ENCODE measurements around the gene RNF145. TPM values are rescaled to one million over a fixed set of nuclear protein-coding genes. Genes with fewer than 3 reads are reported as not detected.

Gene RNF145
- polyA plus RNA-seq, 3 donors: 9.1 to 23.6 (median 11.5) TPM

GRCh38 chr5:159128070-159128541, 81.2 kb downstream of the RNF145 start:
- H3K27me3 Mint-ChIP-seq (ENCODE audit: low read depth in 3 of 3): peaks cover 0 to 8% (median 6%) of the 10 kb centered on the region in 3 donors
- 83% methylated on average over 1 of the region's 6 CpGs for WGBS (ENCODE audit: insufficient coverage)
- DNase-seq: no peak
- H3K27ac Mint-ChIP-seq: no peak overlapping the region
- Histone ChIP-seq H3K36me3 (replicated peaks in 1 of 2; ENCODE audit: control insufficient read depth in 1 of 2, insufficient read depth in 2 of 2, low read length in 2 of 2) (no peaks in the 10 kb centered on the region), H3K4me3 (replicated peaks in 1 of 3; ENCODE audit: low read depth in 2 of 3, low read length in 3 of 3) (no peak overlapping the region), H3K9me3 (replicated peaks in 1 of 2; ENCODE audit: control insufficient read depth in 1 of 2, insufficient read depth in 1 of 2, low read length in 2 of 2) (no peaks in the 10 kb centered on the region), H3K4me2 (replicated peaks; ENCODE audit: extremely low read depth, low read length, poor library complexity, severe bottlenecking) (no peak overlapping the region), H4K20me1 (ENCODE audit: insufficient read depth, low read length) (no peaks in the 10 kb centered on the region), H2AFZ (ENCODE audit: insufficient read depth, low read depth, low read length, poor library complexity, severe bottlenecking) (no peak overlapping the region), H3K27ac (ENCODE audit: low read depth in 1 of 2, low read length in 2 of 2) (no peak overlapping the region), H3K4me1 (ENCODE audit: control insufficient read depth in 1 of 2, insufficient read depth in 2 of 2, low read length in 2 of 2) (no peaks in the 10 kb centered on the region), H3K27me3 (ENCODE audit: control insufficient read depth in 2 of 2, insufficient read depth in 2 of 2, low read length in 2 of 2) (no peaks in the 10 kb centered on the region), H3K9ac (ENCODE audit: insufficient read depth, low read length, poor library complexity, severe bottlenecking) (no peak overlapping the region), H3K79me2 (ENCODE audit: insufficient read depth, low read length) (no peaks in the 10 kb centered on the region)
- no peak overlapping the region for H3K4me3 Mint-ChIP-seq
- H3K9me3 Mint-ChIP-seq: peaks cover 2 to 14% (median 7%) of the 10 kb centered on the region in 7 donors
- TF ChIP-seq CTCF (IDR thresholded peaks at IDR 0.05): no peak
- H3K36me3 Mint-ChIP-seq: no peaks in the 10 kb centered on the region
- intact Hi-C loops (cut with micrococcal nuclease): no loop called here
- no peaks in the 10 kb centered on the region for H3K4me1 Mint-ChIP-seq

- no peak overlapping the region for H3K4me2 ChIP-seq (replicated peaks; ENCODE audit: extremely low read depth, low read length, poor library complexity, severe bottlenecking)
- H3K36me3 Mint-ChIP-seq: no peaks in the 10 kb centered on the region
- H3K79me2 ChIP-seq (ENCODE audit: insufficient read depth, low read length): no peaks in the 10 kb centered on the region
- H3K27me3 ChIP-seq (ENCODE audit: control insufficient read depth in 2 of 2, insufficient read depth in 2 of 2, low read length in 2 of 2): no peaks in the 10 kb centered on the region
- H3K9me3 Mint-ChIP-seq: peaks cover 2 to 14% (median 8%) of the 10 kb centered on the region in 7 donors
- TF ChIP-seq CTCF (IDR thresholded peaks at IDR 0.05): no peak
- no peak overlapping the region for H3K27ac ChIP-seq (ENCODE audit: low read depth in 1 of 2, low read length in 2 of 2)
- 93% methylated on average over 2 of the region's 3 CpGs for WGBS (ENCODE audit: insufficient coverage)
- no peak overlapping the region for H3K4me3 Mint-ChIP-seq
- H3K9me3 ChIP-seq (replicated peaks in 1 of 2; ENCODE audit: control insufficient read depth in 1 of 2, insufficient read depth in 1 of 2, low read length in 2 of 2): no peaks in the 10 kb centered on the region
- H3K4me1 ChIP-seq (ENCODE audit: control insufficient read depth in 1 of 2, insufficient read depth in 2 of 2, low read length in 2 of 2): no peaks in the 10 kb centered on the region
- no peaks in the 10 kb centered on the region for H4K20me1 ChIP-seq (ENCODE audit: insufficient read depth, low read length)
- no peak overlapping the region for H3K4me3 ChIP-seq (replicated peaks in 1 of 3; ENCODE audit: low read depth in 2 of 3, low read length in 3 of 3)
- DNase-seq: no peak
- no peak overlapping the region for H2AFZ ChIP-seq (ENCODE audit: insufficient read depth, low read depth, low read length, poor library complexity, severe bottlenecking)
- H3K9ac ChIP-seq (ENCODE audit: insufficient read depth, low read length, poor library complexity, severe bottlenecking): no peak overlapping the region
- H3K4me1 Mint-ChIP-seq: peaks cover 5% of the 10 kb centered on the region
- no peak overlapping the region for H3K27ac Mint-ChIP-seq
- H3K36me3 ChIP-seq (replicated peaks in 1 of 2; ENCODE audit: control insufficient read depth in 1 of 2, insufficient read depth in 2 of 2, low read length in 2 of 2): no peaks in the 10 kb centered on the region
- peaks cover 0 to 8% (median 5%) of the 10 kb centered on the region in 3 donors for H3K27me3 Mint-ChIP-seq (ENCODE audit: low read depth in 3 of 3)
- intact Hi-C loops (cut with micrococcal nuclease): no loop called here
Observed at GRCh38 chr5:159123700-159124099, 85.7 kb downstream of the RNF145 start.
